GM13976 (cell line): ENCODE measurements around the gene ANKFY1.

Experiments used
- DNase-seq: peaks from one replicate; pipeline ENCODE4 v3.0.0; 2012; ENCODE audit warnings: low spot score
- in situ Hi-C: fragments of 300-500 bp; cut with MboI; formaldehyde crosslinking; loops from one replicate; pipeline ENCODE4 v1.12.0; 2022; ENCODE audit warnings: low sequenced_read_pairs, mixed read lengths, inconsistent platforms; ENCODE audit not compliant: unreplicated experiment
- TF ChIP-seq, protein P1 (sequence below): IDR thresholded peaks from 2 replicates; pipeline ENCODE4 v1.5.1; 2012; ENCODE audit warnings: borderline replicate concordance, mild to moderate bottlenecking; ENCODE audit not compliant: insufficient read depth; ENCODE audit errors: extremely low read depth, missing control alignments, control extremely low read depth

Gene ANKFY1

DNA sequence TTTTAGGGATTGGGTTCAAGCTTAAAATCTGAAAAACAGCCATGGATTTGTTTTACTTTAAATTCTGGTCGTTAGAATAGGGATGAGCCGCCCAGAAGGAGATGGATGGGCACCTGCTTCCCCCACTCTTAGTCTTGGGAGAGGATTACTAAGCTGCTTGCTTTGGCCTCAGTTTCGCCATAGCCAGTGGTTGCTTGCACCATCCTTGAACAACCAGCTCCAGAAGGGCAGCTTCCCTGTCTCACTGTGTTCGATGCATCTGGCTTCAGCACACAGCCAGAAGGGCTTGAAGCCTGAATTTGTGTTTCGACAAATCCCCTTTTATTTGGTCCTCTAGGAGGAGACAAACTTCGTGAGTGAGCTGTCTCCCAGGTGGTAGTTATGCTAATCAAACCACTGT lies 113.7 kb downstream of the ANKFY1 start:
- TF ChIP-seq, protein P1, sequence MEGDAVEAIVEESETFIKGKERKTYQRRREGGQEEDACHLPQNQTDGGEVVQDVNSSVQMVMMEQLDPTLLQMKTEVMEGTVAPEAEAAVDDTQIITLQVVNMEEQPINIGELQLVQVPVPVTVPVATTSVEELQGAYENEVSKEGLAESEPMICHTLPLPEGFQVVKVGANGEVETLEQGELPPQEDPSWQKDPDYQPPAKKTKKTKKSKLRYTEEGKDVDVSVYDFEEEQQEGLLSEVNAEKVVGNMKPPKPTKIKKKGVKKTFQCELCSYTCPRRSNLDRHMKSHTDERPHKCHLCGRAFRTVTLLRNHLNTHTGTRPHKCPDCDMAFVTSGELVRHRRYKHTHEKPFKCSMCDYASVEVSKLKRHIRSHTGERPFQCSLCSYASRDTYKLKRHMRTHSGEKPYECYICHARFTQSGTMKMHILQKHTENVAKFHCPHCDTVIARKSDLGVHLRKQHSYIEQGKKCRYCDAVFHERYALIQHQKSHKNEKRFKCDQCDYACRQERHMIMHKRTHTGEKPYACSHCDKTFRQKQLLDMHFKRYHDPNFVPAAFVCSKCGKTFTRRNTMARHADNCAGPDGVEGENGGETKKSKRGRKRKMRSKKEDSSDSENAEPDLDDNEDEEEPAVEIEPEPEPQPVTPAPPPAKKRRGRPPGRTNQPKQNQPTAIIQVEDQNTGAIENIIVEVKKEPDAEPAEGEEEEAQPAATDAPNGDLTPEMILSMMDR: no peak
- in situ Hi-C loops: no loop called here
- DNase-seq: no peak

DNA sequence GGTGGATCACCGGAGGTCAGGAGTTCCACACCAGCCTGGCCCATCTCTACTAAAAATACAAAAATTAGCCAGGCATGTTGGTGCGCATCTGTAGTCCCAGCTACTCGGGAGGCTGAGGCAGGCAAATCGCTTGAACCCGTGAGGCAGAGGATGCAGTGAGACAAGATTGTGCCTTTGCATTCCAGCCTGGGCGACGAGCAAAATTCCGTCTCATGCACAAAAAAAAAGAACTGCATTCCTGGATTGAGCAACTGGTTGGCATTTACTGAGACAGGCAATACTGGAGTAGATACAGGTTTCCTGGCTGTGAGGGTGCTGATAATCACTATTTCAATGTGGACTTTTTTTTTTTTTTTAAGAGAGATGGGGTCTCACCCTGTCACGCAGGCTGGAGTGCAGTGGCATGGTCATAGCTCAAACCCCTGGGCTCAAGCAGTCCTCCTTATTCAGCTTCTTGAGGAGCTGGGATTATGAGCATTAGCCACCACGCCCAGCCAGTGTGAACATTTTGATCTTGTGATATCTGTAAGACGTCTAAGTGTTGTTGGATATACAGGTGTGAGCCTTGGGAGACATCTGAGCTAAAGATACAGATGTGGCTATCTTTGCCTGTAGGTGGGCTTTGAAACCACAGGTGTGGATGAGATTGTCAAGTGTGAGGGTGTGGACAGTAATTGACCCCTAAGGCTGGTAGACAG lies 115.0 kb downstream of the ANKFY1 start:
- DNase-seq: no peak
- in situ Hi-C loops: no loop called here
- TF ChIP-seq, protein P1: no peak

DNA sequence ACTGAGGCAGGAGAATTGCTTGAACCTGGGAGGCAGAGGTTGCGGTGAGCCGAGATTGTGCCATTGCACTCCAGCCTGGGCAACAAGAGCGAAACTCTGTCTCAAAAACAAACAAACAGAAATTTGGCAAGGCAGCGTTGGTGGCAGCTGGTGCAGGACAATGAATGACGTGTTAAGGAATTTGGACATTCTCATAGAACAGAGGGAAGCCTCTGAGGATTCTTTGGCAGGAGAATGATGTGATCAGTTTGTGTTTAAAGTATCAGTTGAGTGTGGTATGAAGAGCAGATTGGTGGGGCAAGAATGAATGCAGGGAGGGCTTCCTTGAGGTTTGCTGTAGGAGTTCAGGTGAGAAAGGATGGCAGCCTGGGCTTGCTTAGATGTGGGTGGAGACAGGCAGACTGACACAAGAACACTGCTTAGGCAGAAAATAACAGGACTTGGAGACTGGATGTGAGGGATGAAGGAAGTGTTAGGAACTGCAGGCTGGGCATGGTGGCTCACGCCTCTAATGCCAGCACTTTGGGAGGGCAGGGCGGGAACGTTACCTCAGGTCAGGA lies 115.9 kb downstream of the ANKFY1 start:
- in situ Hi-C loops: no loop called here
- TF ChIP-seq, protein P1: no peak
- no peak for DNase-seq

DNA sequence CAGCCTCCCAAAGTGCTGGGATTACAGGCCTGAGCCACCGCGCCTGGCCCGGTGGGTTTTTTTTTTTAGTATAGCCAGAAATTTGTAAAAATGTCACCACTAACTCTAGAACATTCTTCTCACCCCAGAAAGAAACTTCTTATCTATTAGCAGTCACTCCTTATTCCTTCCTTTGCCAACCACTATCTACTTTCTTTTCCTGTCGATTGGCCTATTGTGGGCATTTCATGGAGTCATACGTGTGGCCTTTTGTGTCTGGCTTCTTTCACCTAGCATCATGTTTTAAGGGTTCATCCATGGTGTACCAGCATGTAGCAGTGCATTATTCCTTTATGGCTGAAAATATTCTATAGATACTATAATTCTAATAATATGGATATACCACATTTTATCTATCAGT lies 117.1 kb downstream of the ANKFY1 start:
- DNase-seq: no peak
- TF ChIP-seq, protein P1: no peak
- in situ Hi-C loops: no loop called here

DNA sequence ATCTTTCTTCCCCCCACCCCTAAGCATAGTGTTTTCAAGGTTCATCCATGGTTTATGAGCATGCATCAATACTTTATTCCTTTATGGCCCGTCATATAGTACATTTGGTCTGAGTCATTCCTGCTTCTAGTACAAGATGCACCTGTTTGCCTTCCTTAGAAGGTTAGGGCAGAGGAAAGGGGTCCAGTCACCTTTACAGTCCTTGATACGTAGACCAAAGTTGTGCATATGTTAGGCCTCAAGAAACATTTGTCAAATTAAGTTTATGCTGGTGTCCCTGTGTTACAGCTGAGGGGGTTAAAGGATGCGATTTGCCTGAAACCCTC lies 119.4 kb downstream of the ANKFY1 start:
- DNase-seq: no peak
- in situ Hi-C loops: no loop called here
- TF ChIP-seq, protein P1: no peak

- TF ChIP-seq, protein P1: no peak
- peak; percentile 93 for DNase-seq
- in situ Hi-C loops: no loop called here
Measured at GRCh38 chr17:4143563-4144421, 120.0 kb downstream of the ANKFY1 start.
